CD14-positive monocyte (primary cell): Measurements from ENCODE around the gene ACHE. TPM values are rescaled to one million over a fixed set of nuclear protein-coding genes. Genes with fewer than 3 reads are reported as not detected.

Source experiments
- DNase-seq, 3 donors: peaks; one replicate each; pipeline ENCODE4 v3.0.0-alpha.2; 2011 to 2022
- H2AFZ ChIP-seq: 2 replicates; pipeline ENCODE4 v1.6.0; 2012; ENCODE audit warnings: mild to moderate bottlenecking, low read depth, low read length, inconsistent platforms; ENCODE audit not compliant: insufficient read depth, poor library complexity, severe bottlenecking
- H3K27ac ChIP-seq, 2 donors: 1 replicate in 1 of 2; 2 replicates in 1 of 2; pipeline ENCODE4 v1.5.1; 2012 to 2013; ENCODE audit warnings: low read length in 2 of 2, control low read depth in 1 of 2, inconsistent platforms in 1 of 2, low read depth in 1 of 2, mild to moderate bottlenecking in 1 of 2
- H3K27me3 ChIP-seq, 2 donors: one replicate each; pipeline versions ENCODE4 v1.6.0 to v1.6.1; 2011 to 2013; ENCODE audit warnings: low read length in 2 of 2; ENCODE audit not compliant: control insufficient read depth in 2 of 2, insufficient read depth in 2 of 2
- H3K36me3 ChIP-seq, 2 donors: replicated peaks in 1 of 2; 1 replicate in 1 of 2; 2 replicates in 1 of 2; pipeline versions ENCODE4 v1.5.1 to v1.6.1; 2012 to 2013; ENCODE audit warnings: low read length in 2 of 2, control low read depth in 1 of 2, inconsistent platforms in 1 of 2, mild to moderate bottlenecking in 1 of 2; ENCODE audit not compliant: insufficient read depth in 2 of 2, control insufficient read depth in 1 of 2
- H3K4me1 ChIP-seq, 2 donors: 1 replicate in 1 of 2; 2 replicates in 1 of 2; pipeline versions ENCODE4 v1.5.1 to v1.6.1; 2012 to 2013; ENCODE audit warnings: low read length in 2 of 2, control low read depth in 1 of 2, inconsistent platforms in 1 of 2, mild to moderate bottlenecking in 1 of 2, moderate library complexity in 1 of 2; ENCODE audit not compliant: insufficient read depth in 2 of 2, control insufficient read depth in 1 of 2
- H3K4me2 ChIP-seq: replicated peaks from 2 replicates; pipeline ENCODE3; 2012; ENCODE audit warnings: low read length, moderate library complexity, mild to moderate bottlenecking; ENCODE audit not compliant: poor library complexity, severe bottlenecking; ENCODE audit errors: extremely low read depth
- H3K4me3 ChIP-seq, 3 experiments: fragments of 200-600 bp in 1 of 3; sonication (generic) in 1 of 3; replicated peaks in 1 of 3; 1 replicate in 2 of 3; 2 replicates in 1 of 3; pipeline ENCODE4 v1.5.1; 2011 to 2013; ENCODE audit warnings: low read length in 3 of 3, mild to moderate bottlenecking in 3 of 3, control low read depth in 2 of 3, low read depth in 2 of 3, inconsistent platforms in 1 of 3, moderate library complexity in 1 of 3
- H3K79me2 ChIP-seq: 2 replicates; pipeline ENCODE4 v1.6.0; 2012; ENCODE audit warnings: mild to moderate bottlenecking, control low read depth, inconsistent platforms, low read length, moderate library complexity; ENCODE audit not compliant: insufficient read depth
- H3K9ac ChIP-seq: 2 replicates; pipeline ENCODE4 v1.6.0; 2017; ENCODE audit warnings: low read length, mild to moderate bottlenecking; ENCODE audit not compliant: insufficient read depth, poor library complexity, severe bottlenecking
- H3K9me3 ChIP-seq, 2 donors: replicated peaks in 1 of 2; 1 replicate in 1 of 2; 2 replicates in 1 of 2; pipeline versions ENCODE4 v1.5.1 to v1.6.1; 2012 to 2013; ENCODE audit warnings: low read length in 2 of 2, control low read depth in 1 of 2; ENCODE audit not compliant: control insufficient read depth in 1 of 2, insufficient read depth in 1 of 2
- H4K20me1 ChIP-seq: 2 replicates; pipeline ENCODE4 v1.6.0; 2012; ENCODE audit warnings: mild to moderate bottlenecking, low read length, control low read depth, moderate library complexity; ENCODE audit not compliant: insufficient read depth
- H3K27ac Mint-ChIP-seq, 7 donors: one replicate each; pipeline ENCODE4 v1.8.0; 2020; ENCODE audit warnings: mild to moderate bottlenecking in 7 of 7, mixed read lengths in 7 of 7, moderate library complexity in 6 of 7, inconsistent platforms in 2 of 7
- H3K27me3 Mint-ChIP-seq, 3 donors: one replicate each; pipeline ENCODE4 v1.8.0; 2021 to 2022; ENCODE audit warnings: low read depth in 3 of 3, mild to moderate bottlenecking in 3 of 3, mixed read lengths in 3 of 3, moderate library complexity in 3 of 3, inconsistent platforms in 1 of 3
- H3K36me3 Mint-ChIP-seq, 2 donors: one replicate each; pipeline ENCODE4 v1.8.0; 2020; ENCODE audit warnings: mixed read lengths in 2 of 2, inconsistent platforms in 1 of 2, mild to moderate bottlenecking in 1 of 2
- H3K4me1 Mint-ChIP-seq: one replicate; pipeline ENCODE4 v1.8.0; 2020; ENCODE audit warnings: mild to moderate bottlenecking, mixed read lengths
- H3K4me3 Mint-ChIP-seq, 2 donors: one replicate each; pipeline ENCODE4 v1.8.0; 2020; ENCODE audit warnings: mild to moderate bottlenecking in 2 of 2, mixed read lengths in 2 of 2, moderate library complexity in 1 of 2
- H3K9me3 Mint-ChIP-seq, 7 donors: one replicate each; pipeline ENCODE4 v1.8.0; 2020 to 2022; ENCODE audit warnings: mixed read lengths in 7 of 7, mild to moderate bottlenecking in 6 of 7, moderate library complexity in 6 of 7, inconsistent platforms in 2 of 7
- WGBS: methylation state at CpG from one replicate; pipeline ENCODE4 v1.1.5; 2013; ENCODE audit warnings: missing lambda C conversion rate; ENCODE audit not compliant: insufficient coverage; 5-methylcytosine and 5-hydroxymethylcytosine counted together
- intact Hi-C, 2 donors: fragments of 100-400 bp; cut with micrococcal nuclease; formaldehyde crosslinking; loops; one replicate each; pipeline versions ENCODE4 v1.15.0 to v1.15.1; 2023
- polyA plus RNA-seq, 3 donors: library from polyadenylated mRNA; depleted of rRNA in 1 of 3; unstranded in 2 of 3; stranded (reverse) in 1 of 3; fragments of 300-500 nt in 2 of 3; fragments of >200 nt in 1 of 3; fragmentation: Illumina TruSeq in 2 of 3; gene quantifications; 1 replicate in 2 of 3; 2 replicates in 1 of 3; pipeline ENCODE4 v1.2.3, GENCODE V29; 2012 to 2021
- TF ChIP-seq, protein P1 (sequence below): fragments of 200-600 bp; IDR thresholded peaks from one replicate; pipeline ENCODE4 v1.8.0; 2022; ENCODE audit warnings: antibody characterized with exemption, mild to moderate bottlenecking

Gene ACHE
- polyA plus RNA-seq, 3 donors: 0.19 TPM; not detected in 2

DNA sequence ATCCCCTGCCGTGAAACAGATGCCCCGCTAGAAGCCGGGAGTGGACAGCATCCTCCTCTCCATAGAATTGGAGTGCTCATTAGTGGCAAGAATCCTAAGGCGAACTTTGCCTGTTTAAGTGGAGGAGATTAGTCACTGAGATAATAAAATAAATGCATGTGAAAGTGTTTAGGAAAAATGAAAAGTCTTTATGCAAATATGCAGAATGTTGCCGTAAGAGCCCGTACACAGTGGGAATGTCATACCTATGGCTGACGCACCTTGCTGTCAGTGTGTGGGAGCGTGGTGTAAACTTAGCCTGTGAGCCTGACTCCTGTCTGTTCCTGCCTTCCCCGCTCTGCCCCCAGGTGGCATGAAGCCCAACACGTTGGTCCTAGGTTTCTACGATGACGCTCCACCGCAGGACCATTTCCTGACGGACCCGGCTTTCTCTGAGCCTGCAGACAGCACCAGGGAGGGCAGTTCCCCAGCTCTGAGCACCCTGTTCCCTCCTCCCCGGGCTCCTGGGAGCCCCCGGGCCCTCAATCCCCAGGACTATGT, 30.2 kb downstream of the ACHE start:
- peaks cover 28 to 38% of the 10 kb centered on the region in 2 donors for H3K4me1 ChIP-seq
- no peak for DNase-seq
- intact Hi-C loops: no loop called here
- no peaks in the 10 kb centered on the region for H3K27me3 ChIP-seq
- peak overlapping the region; percentile 88 for H3K4me2 ChIP-seq
- peak overlapping the region in 1 of 7 donors; percentile 13 for H3K27ac Mint-ChIP-seq
- H3K9me3 ChIP-seq: no peaks in the 10 kb centered on the region
- peaks cover 9% of the 10 kb centered on the region for H3K79me2 ChIP-seq
- peaks cover 46 to 51% of the 10 kb centered on the region in 2 donors for H3K36me3 ChIP-seq
- peak overlapping the region; percentile 69 for H3K9ac ChIP-seq
- H3K27me3 Mint-ChIP-seq: peaks cover under 1 to 4% (median 2%) of the 10 kb centered on the region in 3 donors
- peak overlapping the region in 1 of 2 donors; percentile 66 for H3K27ac ChIP-seq
- peaks cover 47 to 48% of the 10 kb centered on the region in 2 donors for H3K36me3 Mint-ChIP-seq
- 16% methylated on average over 11 of the region's 17 CpGs for WGBS
- H3K9me3 Mint-ChIP-seq: no peaks in the 10 kb centered on the region
- TF ChIP-seq, protein P1, sequence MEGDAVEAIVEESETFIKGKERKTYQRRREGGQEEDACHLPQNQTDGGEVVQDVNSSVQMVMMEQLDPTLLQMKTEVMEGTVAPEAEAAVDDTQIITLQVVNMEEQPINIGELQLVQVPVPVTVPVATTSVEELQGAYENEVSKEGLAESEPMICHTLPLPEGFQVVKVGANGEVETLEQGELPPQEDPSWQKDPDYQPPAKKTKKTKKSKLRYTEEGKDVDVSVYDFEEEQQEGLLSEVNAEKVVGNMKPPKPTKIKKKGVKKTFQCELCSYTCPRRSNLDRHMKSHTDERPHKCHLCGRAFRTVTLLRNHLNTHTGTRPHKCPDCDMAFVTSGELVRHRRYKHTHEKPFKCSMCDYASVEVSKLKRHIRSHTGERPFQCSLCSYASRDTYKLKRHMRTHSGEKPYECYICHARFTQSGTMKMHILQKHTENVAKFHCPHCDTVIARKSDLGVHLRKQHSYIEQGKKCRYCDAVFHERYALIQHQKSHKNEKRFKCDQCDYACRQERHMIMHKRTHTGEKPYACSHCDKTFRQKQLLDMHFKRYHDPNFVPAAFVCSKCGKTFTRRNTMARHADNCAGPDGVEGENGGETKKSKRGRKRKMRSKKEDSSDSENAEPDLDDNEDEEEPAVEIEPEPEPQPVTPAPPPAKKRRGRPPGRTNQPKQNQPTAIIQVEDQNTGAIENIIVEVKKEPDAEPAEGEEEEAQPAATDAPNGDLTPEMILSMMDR: no peak
- peaks cover 37% of the 10 kb centered on the region for H3K4me1 Mint-ChIP-seq
- peak overlapping the region; percentile 85 for H2AFZ ChIP-seq
- peak overlapping the region; percentile 83 to 94 for H3K4me3 Mint-ChIP-seq
- peaks cover 42% of the 10 kb centered on the region for H4K20me1 ChIP-seq
- H3K4me3 ChIP-seq: peak overlapping the region; percentile 4 to 74 (median 47)

DNA sequence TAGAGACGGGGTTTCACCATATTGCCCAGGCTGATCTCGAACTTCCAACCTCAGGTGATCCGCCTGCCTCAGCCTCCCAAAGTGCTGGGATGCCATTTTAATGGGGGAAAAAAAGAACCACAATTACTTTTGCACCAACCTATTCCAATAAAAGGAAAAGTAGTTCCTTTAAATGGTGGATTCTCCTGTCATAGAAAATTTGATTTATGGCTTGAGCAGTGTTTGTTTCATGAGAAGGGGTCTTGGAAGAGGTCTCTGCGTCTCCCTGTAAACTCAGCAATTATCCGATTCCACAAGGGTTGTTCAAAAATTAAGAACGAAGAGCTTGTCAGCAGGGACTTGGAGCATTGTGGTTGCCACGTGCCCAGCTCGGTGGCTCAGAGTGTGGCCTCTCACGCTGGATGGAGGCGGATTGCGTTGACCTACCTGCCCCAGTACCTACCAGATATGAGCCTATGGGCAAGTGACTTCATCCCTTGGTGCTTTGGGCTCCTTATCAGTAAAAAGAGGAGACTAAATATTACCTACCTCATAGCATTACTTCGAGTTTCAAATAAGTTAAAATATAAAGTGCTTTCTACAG, 31.3 kb downstream of the ACHE start:
- H3K27ac ChIP-seq: no peak overlapping the region
- H3K4me3 ChIP-seq: no peak overlapping the region
- H3K4me2 ChIP-seq: no peak overlapping the region
- Mint-ChIP-seq H3K4me3 (no peak overlapping the region), H3K27ac (no peak overlapping the region), H3K36me3 (peaks cover 57% of the 10 kb centered on the region in 2 donors), H3K9me3 (no peaks in the 10 kb centered on the region), H3K4me1 (peaks cover 37% of the 10 kb centered on the region), H3K27me3 (peaks cover 1 to 4% (median 2%) of the 10 kb centered on the region in 3 donors)
- H2AFZ ChIP-seq: no peak overlapping the region
- TF ChIP-seq, protein P1: no peak
- H3K79me2 ChIP-seq: peaks cover 19% of the 10 kb centered on the region
- H3K4me1 ChIP-seq: peaks cover 28 to 38% of the 10 kb centered on the region in 2 donors
- DNase-seq: no peak
- peaks cover 57 to 62% of the 10 kb centered on the region in 2 donors for H3K36me3 ChIP-seq
- peaks cover 53% of the 10 kb centered on the region for H4K20me1 ChIP-seq
- H3K27me3 ChIP-seq: no peaks in the 10 kb centered on the region
- H3K9me3 ChIP-seq: no peaks in the 10 kb centered on the region
- intact Hi-C loops: no loop called here
- WGBS: 85% methylated on average over 5 of the region's 12 CpGs
- H3K9ac ChIP-seq: no peak overlapping the region
